Superior temporal gyrus (tissue), 1 donor: ENCODE measurements around the gene MRNIP.

Experiments used
- DNase-seq: peaks from one replicate; pipeline ENCODE4 v3.0.0-alpha.2; 2016; ENCODE audit errors: extremely low spot score

MRNIP gene

DNA sequence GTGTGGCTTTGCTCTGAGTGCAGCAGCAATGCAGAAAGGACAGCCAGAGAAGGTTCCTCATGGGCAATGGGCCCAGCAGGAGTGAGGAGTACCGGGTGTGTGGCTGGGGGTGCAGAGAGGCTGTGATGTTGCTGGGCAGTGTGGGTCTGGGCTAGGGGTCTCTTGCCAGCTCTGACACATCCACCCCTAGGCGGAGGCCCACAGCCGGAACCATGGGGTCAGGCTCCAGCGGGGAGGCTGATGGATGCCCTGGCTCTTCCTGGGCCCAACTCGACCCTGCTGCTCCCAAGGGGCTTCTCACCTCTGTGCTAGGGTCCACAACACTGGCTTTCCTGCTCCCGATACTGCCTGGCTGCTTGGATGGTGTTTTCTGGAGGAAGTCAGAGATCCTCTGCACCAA, 29.2 kb upstream of the MRNIP start:
- DNase-seq = no peak

DNA sequence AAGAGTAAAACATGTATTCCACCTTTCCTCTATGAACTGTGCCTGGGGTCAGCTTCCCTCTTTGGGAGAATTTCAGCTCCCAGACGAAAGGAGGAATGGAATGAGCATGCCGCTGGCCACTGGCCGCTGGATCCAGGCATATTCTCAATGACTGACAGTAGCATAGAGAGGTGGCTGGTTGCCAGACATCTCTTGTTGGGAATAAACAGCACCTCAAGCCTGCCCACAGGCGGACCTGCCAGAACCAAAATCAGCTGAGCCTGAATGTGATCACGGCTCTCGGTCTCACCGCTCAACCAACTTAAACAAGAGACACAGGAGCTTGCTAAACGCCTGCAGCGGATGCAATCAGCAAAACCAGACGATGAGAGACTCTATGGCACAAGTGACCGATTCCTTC, 28.5 kb upstream of the MRNIP start:
- DNase-seq = no peak

DNA sequence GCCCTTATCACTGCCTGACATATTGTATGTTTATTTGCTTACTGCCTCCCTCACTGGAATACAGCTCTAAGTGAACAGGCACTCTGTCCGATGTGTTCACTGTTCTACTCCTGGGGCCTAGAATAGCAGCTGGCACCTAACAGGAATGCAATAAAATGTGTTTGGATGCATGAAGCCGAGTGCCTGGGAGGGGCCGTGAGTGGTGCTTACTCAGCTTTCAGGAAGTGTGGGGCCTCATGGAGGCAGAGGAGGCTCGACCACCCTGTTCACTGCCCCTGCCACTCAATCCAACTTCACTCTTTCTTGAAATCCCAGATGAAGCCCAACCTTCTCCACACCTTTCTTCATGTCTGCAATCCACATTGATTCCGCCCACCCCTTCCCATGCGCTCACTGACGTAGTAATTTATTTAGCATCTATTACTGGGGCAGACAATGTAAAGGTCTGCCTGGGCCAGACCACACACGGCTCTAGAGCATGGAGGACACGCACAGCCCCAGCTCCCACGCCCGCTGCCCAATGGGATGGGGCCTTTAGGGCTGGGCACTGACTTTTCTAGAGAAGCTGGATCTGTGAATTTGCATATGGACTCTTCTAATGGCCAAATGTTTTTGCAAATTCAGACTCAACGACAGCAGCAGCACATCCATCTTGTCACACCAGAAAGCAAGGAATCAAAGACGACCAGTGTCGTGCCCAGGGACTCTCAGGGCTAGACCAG, 27.7 kb upstream of the MRNIP start:
- DNase-seq = no peak

DNA sequence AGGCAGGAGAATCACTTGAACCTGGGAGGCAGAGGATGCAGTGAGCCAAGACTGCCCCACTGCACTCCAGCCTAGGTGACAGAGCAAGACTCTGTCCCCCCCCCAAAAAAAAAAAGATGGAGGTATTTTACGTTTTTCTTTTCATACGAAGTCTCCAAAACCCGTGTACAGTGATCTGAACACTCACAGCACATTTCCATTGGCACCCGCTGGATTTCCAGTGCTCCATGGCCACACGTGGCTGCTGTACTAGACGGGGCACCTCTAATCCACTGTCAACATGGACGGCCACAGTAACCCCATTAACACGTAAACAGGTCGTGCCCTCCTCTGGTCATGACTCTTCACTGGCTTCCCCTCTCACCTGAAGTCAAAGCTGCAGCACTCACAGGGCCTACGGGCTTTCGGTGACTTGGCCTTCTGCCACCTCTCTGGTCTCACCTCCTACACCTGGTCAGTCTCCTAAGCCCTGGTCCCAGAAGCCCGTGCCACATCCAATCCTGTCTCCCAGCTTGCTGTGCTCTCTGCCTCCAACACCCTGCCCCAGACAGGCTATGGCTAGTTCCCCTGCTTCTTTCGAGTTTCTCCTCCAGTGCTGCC, 27.0 kb upstream of the MRNIP start:
- DNase-seq = no peak

DNA sequence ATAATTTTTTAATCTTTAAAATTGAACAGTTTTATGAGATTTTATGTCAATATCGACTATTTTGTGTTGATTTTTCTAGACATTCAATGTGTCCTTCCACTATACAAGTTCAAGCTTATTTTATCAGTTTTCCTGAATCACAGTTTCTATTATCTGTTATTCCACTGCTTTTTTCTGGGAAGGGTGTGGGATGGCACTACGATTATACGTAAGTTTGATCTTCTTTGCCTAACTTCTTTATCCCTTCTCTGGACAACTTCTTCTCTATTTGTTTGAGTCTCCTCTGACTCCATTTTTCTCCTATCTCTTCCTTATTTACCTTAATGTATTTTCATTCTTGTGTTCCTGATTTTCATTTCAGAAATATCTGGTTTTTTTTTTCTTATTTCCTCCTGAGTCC, 24.5 kb upstream of the MRNIP start:
- DNase-seq = no peak

DNA sequence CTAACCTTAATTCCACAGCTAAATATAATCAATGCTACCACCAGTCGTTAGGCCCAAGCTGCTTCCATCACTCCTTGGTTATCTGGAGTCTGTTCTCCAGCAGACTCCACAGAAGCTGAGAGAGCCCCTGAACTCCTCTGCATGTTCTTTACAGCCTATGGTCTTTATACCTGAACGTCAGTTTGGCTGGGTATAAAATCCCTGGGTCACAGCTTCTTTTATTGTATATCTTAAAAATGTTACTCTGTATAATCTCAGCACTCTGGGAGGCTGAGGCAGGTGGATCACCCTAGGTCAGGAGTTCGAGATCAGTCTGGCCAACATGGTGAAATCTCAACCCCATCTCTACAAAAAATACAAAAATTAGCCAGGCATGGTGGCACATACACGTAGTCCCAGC, 23.7 kb upstream of the MRNIP start:
- no peak for DNase-seq

DNA sequence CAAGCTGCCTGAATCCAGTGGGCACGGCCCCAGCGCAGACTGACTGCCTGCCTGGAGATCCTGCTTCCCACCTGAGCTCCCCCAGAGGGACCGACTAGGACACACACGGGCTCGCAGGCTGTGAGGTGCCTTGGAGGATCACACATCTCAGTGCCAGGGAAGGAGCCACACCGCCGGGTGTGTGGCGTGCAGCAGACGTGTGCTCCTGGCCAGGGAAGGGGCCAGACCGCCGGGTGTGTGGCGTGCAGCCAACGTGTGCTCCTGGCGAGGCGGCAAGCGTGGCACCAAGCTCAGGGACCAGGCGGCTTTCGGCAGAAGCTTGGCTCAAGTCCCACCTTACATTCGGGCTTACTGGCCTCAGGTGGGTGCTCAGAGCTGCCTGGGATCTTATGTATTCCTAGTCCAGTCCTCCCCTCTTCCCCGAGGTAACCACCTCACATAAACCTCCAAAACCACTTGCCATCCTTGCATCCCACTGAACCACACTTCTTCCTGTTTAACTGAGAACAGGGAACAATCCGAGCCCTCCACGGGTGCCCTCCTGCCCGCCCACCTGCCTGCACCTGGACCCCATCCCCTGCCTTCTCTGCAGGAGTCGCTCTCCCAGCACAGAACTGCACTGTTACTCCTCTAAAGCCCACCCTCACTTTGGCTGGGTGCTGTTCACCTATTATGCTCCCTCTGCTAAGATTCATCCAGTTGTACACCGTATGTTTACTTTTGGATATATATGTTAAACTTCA, 22.4 kb upstream of the MRNIP start:
- no peak for DNase-seq

DNA sequence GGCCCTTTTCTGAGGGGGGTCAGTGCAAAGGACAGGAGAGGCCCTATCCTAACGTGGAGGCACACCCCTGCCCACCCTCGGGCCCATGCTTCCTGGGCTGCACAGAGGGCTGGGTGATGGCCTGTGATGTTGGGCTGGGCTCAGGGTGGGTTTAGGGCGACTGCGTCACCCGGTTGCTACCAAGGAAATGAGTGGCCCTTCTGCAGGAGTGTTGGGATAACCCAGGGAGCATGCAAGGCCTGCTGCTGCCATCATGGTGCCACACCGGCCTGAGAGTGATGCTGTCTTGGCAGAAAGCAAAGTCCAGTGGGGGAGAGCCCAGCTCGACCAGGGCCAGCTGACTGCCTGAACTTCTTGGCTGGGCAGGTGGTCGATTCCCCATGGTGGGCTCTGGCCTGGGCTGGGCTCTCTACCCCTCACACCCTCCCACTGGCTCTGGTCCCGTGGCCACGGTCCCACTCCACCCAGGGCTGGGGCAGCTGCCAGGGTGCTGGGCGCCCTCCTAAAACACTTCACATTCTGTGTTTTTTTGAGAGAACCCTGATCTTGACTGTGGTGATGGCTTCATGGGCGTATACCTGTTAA, 21.5 kb upstream of the MRNIP start:
- no peak for DNase-seq

DNA sequence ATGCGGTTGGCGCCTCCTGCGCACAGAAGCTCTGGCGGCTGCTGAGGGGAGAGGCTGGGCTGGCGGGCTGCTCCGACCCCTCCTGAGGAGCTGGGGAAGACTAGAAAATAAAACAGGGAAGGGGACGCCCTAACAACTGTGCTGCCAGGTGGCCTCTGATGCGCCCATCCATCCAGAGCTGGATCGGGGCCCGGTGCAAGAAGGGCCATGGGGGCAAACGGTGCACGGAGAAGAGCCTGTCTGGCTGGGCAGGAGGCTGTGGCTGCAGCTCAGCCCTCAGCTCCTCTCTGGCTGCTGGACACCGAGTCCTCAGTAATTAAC, 21.0 kb upstream of the MRNIP start:
- no peak for DNase-seq

DNA sequence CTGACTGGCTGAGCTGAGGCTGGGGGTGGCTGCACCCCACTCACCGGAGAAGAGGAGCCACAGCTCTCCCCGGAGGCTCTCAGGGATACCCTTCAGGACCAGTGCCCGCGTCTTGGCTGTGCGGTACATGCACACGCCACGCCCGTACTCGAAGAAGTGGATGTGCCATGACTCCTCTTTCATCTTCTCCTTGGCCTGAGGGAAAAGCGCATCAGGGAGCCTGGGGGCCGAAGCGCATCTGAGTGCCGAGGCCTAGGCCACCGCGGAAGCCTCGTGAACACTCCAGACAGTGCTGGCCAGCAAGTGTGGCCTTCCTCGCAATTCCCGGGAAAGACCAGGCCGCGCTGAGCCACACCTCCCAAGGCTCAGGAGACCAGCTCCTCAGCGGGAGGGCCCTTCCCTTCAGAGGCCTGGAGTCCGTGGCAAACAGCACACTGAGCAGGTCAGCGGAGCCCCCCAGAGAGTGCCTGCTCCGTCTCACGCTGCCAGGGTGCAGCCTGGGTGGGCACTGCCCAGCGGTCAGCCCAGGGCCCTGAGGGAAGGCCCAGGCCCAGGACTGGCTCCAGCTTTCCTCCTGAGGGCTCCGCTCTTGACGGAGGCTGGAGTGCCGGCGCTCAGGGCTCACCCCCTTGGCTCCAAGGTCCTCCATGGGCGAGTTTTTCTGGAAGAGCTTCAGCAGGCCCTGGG, 20.5 kb upstream of the MRNIP start:
- DNase-seq = no peak

DNA sequence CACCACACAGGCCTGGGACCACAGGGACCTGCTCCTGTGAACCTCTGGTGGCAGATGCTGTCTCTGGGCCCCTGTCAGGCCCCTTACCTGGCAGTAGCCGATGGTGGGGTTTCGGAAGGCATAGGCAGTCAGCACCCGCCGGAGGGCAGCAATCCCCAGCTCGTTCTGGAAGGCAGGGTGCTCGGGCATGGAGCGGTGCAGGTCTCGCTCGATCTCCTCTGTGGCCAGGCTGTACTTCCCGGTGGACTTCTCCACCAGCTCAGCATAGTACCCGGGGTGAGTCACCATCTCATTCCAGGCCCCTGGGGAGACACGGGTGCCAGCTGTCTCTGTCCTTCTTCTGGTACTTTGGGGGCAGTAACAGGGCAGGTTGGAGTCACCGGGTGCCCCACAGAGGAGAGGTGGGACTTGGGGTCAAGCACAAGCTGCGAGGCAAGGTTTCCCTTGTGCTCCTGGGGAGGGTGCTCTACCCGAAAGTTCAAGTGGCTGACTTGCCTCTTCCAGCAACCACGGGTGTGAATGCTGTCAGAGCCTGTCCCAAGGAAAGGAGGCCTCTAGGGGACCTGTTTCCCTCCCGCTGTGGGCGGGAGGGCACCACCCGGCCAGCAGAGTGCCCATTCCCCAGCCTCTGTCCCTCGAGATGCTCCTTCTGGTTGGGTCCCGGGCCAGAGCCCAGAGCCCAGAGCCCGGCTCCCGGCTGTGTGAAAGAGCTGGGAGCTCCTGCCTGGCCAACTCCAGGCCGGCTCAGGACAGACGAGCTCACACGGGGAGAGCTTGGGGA, 19.8 kb upstream of the MRNIP start:
- DNase-seq = no peak

DNA sequence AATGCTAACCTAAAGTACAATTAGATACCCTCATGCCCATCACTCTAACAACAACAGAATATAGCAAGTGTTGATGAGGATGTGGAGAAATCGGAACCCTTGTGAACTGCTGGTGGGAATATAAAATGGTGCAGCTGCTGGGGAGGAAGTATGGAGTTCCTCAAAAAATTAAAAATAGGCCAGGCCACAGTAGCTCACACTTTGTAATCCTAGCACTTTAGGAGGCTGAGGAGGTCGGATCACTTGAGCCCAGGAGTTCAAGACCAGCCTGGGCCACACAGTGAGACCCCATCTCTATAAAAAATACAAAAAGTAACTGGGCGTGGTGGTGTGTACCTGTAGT, 18.0 kb upstream of the MRNIP start:
- no peak for DNase-seq

DNA sequence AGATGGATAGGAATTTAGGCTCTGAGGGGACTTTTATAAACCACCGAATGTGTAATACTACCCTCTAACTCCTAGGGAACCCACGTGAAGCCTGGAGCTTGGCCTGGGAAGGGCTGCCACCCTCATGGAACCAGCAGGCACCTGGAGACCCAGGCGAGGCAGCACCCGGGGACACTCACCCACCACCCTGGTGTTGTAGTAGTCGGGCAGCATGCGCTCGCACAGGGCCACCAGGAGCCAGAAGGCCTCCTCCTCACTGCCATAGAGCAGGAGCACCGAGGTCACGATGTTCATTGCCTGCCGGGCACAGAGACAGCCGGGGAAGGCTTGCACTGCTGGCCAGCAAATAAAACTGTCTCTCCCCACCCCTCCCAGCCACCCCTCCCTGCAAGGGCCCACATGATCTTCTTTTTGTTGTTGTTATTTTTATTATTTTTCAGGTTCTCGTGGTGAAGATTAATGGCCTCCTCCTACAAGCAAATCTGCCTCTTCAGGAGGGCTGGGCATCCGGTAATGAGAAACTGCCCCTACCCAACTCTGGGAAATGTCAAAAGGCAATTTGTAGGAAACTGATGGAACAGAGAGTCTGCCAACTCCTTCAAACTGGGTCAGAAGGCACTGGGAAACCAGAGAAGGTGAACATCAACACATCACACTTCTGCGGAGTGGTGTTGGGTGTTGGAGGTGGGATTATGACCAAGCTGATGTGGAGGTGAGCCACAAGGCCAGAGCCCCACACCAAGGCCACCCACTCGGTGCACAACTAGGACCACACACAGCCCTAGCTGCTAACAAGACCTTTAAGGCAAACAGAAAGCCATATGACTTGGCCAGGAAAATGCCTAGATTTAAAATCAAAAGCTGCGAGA, 17.4 kb upstream of the MRNIP start:
- DNase-seq = no peak

DNA sequence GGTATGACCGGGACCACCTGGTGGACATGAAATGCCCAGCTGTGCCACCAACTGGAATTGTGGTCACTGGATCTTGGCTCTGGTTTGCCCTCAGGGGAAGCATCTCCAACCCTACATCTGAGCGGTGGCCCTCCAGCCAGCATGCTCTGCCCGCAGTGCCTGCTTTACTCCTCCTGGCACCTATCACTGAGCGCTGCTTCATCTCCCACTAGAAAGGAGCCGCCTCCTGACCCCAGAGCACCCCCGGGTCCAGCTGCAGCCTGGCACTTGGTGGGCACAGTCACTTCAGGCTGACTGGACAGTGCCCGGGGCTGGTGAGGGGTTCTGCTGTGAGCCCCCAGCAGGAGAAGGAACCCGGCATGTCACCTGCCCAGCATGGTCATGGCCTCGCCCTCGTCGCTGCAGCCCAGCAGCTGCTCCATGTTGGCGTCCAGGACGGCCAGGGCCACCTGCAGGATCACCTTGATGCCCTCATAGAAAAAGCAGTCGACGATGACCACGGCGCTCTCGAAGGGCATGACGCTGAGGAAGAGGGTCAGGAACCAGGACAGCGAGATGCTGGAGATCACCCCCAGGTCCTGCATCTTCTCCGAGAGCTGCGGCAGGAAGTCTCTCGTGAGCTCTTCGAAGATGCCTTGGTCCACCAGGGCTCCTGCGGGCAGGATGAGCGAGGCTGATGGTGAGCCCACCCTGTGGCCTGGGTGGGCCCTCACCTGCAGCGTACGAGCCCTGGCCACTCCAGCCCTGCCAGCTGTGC, 16.1 kb upstream of the MRNIP start:
- DNase-seq = no peak

DNA sequence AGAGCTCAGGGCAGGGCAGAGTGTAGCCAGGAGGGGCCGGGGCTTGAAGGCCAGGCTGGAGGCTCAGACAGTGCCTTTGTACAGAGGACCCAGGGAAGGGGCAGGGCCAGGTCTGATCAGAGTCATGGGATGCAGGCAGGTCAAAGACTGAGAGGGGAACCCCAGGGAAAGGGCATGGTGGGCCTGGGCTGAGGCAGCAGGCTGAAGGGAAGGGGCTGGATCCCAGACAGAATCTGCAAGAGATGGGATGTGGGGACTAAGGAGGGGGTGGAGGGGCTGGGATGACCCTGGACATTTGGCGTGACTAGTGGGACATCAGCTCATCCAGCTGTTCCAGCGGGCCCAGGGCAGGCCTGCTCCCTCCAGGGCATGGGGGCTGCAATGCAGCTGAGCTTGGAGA, 15.5 kb upstream of the MRNIP start:
- DNase-seq = no peak

DNA sequence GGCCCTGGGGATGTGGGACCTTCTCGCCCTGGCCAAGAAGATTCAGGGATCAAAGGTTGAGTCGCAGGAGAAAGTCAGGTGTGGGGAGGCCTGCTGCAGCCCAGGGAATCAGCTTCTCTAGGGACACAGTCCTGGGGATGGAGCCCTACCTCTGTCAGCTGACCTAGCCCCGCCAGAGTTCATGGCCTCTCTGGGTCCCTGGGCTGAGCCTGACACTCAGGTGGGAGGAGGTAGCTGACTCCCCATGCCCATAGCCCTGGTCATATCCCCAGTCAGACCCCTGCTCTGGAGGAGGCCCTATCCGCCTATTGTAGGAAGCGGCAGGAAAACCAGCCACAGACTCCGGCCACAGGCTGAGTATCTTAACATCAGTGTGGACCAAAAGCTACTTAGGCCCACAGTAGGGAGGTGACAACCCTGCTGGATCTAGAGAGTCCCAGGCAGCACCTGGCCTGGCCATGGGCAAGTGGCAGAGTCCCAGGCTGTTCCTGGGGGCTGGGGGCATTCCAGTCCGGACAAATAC, 15.0 kb upstream of the MRNIP start:
- no peak for DNase-seq

DNA sequence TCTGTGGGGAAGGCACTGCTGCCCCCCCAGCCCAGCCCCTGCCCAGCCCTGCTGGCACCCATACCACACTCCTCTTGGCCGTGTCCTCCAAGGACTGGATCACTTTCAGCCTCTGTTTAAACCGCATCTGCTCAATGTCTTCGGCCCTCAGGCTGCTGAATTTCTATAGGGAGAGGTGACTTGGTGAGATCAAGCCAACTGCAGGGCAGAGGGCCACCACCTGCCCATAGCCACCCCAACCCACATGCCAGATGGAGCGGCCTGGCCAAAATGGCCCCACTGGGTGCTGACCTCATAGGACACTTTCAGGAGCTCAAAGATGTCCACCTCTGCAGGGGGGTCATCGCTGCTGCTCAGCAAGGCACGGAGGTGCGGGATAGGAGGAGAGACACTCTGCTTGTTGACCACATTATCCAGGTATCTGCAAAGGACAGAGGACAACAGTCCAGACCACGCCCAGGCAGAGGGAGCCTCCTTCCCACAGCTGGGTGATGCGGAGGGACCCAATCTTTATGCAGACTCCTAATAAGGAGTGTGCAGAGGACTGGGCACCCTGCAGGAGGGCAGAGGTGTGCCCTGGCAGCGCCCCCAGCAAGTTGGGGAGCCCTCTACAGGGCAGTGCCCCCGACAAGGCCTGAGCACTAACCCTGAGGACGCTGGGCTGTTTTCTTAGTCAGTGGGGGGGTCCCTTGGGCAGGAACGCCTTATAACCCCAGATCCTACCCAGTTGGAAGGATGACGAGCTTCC, 14.4 kb upstream of the MRNIP start:
- no peak for DNase-seq

DNA sequence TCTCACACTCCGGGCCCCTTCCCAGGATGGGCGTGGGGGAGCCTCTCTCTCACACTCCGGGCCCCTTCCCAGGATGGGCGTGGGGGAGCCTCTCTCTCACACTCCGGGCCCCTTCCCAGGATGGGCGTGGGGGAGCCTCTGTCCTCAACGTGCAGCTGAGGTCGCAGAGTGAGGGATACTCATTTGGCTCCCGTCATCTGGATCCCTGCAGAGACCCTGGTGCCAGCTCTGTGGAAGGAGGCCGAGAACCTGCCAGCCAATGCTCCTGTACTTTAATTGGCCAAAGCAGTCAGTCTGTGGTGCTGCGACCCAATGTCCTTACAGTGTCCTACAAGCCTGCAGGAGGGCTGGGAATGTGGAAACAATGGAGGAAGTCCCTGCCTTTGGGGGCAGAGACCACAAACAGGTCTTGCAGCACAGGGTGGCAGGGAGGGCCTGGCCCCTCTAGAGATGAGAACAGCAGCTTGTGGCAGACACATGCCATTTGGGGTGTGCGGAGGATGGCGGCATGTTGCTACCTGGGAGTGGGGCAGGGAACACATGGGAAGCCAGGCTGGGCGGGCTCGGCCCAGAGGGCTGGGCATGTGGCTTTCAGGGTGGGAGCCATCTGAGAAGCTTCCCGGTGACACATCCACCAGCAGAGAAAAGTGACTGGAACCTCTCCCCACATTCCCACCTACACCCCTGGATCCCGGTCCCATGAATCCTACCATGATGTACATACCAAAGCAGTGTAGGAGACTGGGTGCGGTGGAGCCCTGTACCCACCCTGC, 13.6 kb upstream of the MRNIP start:
- no peak for DNase-seq
